GM12878 (cell line): Measurements from ENCODE around the gene EPHA8. TPM values are rescaled to one million over a fixed set of nuclear protein-coding genes. Genes with fewer than 3 reads are reported as not detected.

ENCODE experiments used
- ATAC-seq: fragments of 200-7000 bp; cut with Tn5 transposase; 3 replicates; pipeline ENCODE4 v1.9.1; 2020; ENCODE audit warnings: mild to moderate bottlenecking, moderate library complexity
- BruUV-seq: library from RNA; stranded (reverse); fragments of 400-500 nt; replicated peaks from 2 replicates; lab custom pipeline; 2021; lab: Mats Ljungman, UMichigan
- CTCF ChIA-PET: fragments of 300-600 bp; sonication (Branson Sonifier 250); formaldehyde crosslinking; extraction: SDS; loops from one replicate; lab custom pipeline; 2021; ENCODE audit warnings: inconsistent platforms; lab: Yijun Ruan, JAX
- POLR2A ChIA-PET: fragments of 350-600 bp; formaldehyde crosslinking; extraction: SDS; loops from one replicate; lab custom pipeline; 2021; ENCODE audit warnings: inconsistent platforms; lab: Charles Lee
- RAD21 ChIA-PET: fragments of 300-600 bp; sonication (Branson Sonifier 250); formaldehyde crosslinking; loops from one replicate; lab custom pipeline; 2023; ENCODE audit warnings: antibody characterized with exemption; ENCODE audit not compliant: unreplicated experiment; lab: Charles Lee
- SMC1A ChIA-PET: fragments of 300-600 bp; sonication (Branson Sonifier 250); formaldehyde crosslinking; loops from one replicate; lab custom pipeline; 2023; ENCODE audit not compliant: unreplicated experiment, uncharacterized antibody; lab: Charles Lee
- DNase-seq: peaks from one replicate; pipeline ENCODE4 v3.0.0-alpha.2; 2011; ENCODE audit warnings: low read depth, low spot score
- FAIRE-seq: peaks from 3 replicates; lab custom pipeline; 2011; peaks lifted over from hg19 to GRCh38; lab: Jason Lieb, UNC
- H2AFZ ChIP-seq: 2 replicates; pipeline ENCODE4 v1.6.0; 2011; ENCODE audit warnings: low read depth, low read length, control low read depth; ENCODE audit not compliant: control insufficient read depth
- H3K27ac ChIP-seq: 2 replicates; pipeline ENCODE4 v1.5.1; 2011; ENCODE audit warnings: control low read depth; ENCODE audit not compliant: control insufficient read depth, insufficient read depth
- H3K27me3 ChIP-seq, 2 experiments: replicated peaks in 1 of 2; 2 replicates each; pipeline versions ENCODE4 v1.6.0 to v1.6.1; 2011; ENCODE audit warnings: low read length in 1 of 2; ENCODE audit not compliant: control insufficient read depth in 2 of 2, insufficient read depth in 2 of 2
- H3K36me3 ChIP-seq, 2 experiments: 2 replicates each; pipeline ENCODE4 v1.5.1; 2011; ENCODE audit warnings: low read length in 1 of 2; ENCODE audit not compliant: control insufficient read depth in 2 of 2, insufficient read depth in 2 of 2
- H3K4me1 ChIP-seq: 2 replicates; pipeline ENCODE4 v1.6.1; 2011; ENCODE audit warnings: mild to moderate bottlenecking, low read length, moderate library complexity, mixed read lengths; ENCODE audit not compliant: control insufficient read depth, insufficient read depth
- H3K4me2 ChIP-seq: 2 replicates; pipeline ENCODE4 v1.6.0; 2011; ENCODE audit warnings: control low read depth; ENCODE audit not compliant: control insufficient read depth, insufficient read depth
- H3K4me3 ChIP-seq: fragments of 200-600 bp; sonication (generic); 2 replicates; pipeline ENCODE4 v1.5.1; 2016
- H3K79me2 ChIP-seq: 2 replicates; pipeline ENCODE4 v1.6.0; 2011; ENCODE audit warnings: low read length; ENCODE audit not compliant: control insufficient read depth, insufficient read depth
- H3K9ac ChIP-seq: 2 replicates; pipeline ENCODE4 v1.8.0; 2011; ENCODE audit warnings: low read length, control low read depth, mixed read lengths; ENCODE audit not compliant: control insufficient read depth, insufficient read depth
- H3K9me3 ChIP-seq: replicated peaks from 3 replicates; pipeline ENCODE4 v1.5.1; 2011; ENCODE audit warnings: mild to moderate bottlenecking, low read length; ENCODE audit not compliant: control insufficient read depth, insufficient read depth
- H4K20me1 ChIP-seq: 2 replicates; pipeline ENCODE4 v1.6.0; 2011; ENCODE audit not compliant: control insufficient read depth, insufficient read depth
- BMI1 ChIP-seq: fragments of 450-650 bp; IDR thresholded peaks from 2 replicates; pipeline ENCODE4 v1.6.1; 2016; ENCODE audit warnings: mild to moderate bottlenecking, moderate library complexity, borderline replicate concordance
- TCF7 ChIP-seq: IDR thresholded peaks from 2 replicates; pipeline ENCODE4 v1.6.1; 2014; ENCODE audit warnings: antibody characterized with exemption, borderline replicate concordance
- ZNF24 ChIP-seq: fragments of 450-650 bp; IDR thresholded peaks from 2 replicates; pipeline ENCODE4 v1.6.1; 2017; ENCODE audit warnings: antibody characterized with exemption, mild to moderate bottlenecking
- WGBS: methylation state at CpG from one replicate; pipeline ENCODE4 v1.1.6; 2016; ENCODE audit warnings: low lambda C conversion rate; ENCODE audit not compliant: insufficient replicate concordance, insufficient coverage; ENCODE audit errors: missing lambda C conversion rate; 5-methylcytosine and 5-hydroxymethylcytosine counted together
- in situ Hi-C: fragments of 300-500 bp; cut with MboI; formaldehyde crosslinking; loops from 9 replicates; pipeline ENCODE4 v1.14.3; 2018; ENCODE audit warnings: mixed read lengths
- intact Hi-C: fragments of 100-400 bp; cut with micrococcal nuclease; formaldehyde crosslinking; loops from one replicate; pipeline ENCODE4 v1.14.2; 2022; ENCODE audit not compliant: unreplicated experiment
- polyA plus RNA-seq, 11 experiments: library from polyadenylated mRNA; depleted of rRNA in 4 of 11; unstranded in 6 of 11; stranded (reverse) in 5 of 11; fragments of >200 nt; fragmentation: Nextera tagmentation in 4 of 11; fragmentation: Illumina TruSeq in 1 of 11; extraction: Ambion mirVana in 4 of 11; extraction: Trizol in 1 of 11; gene quantifications; 1 replicate in 1 of 11; 2 replicates in 10 of 11; pipeline versions ENCODE4 v1.2.1 to v1.2.3, GENCODE V29; 2011 to 2016; ENCODE audit warnings: inconsistent platforms in 2 of 11, missing spikeins in 2 of 11, low read depth in 1 of 11
- total RNA-seq, 4 experiments: library from RNA; depleted of rRNA in 3 of 4; stranded (reverse); fragments of >200 nt in 3 of 4; fragmentation: Illumina TruSeq in 1 of 4; extraction: Trizol in 1 of 4; gene quantifications; 2 replicates each; pipeline versions ENCODE4 v1.2.1 to v1.2.3, GENCODE V29; 2013 to 2021
- TF ChIP-seq, protein P1 (sequence below): IDR thresholded peaks from 2 replicates; pipeline ENCODE4 v1.6.1; 2011; ENCODE audit warnings: borderline replicate concordance, low read depth, mild to moderate bottlenecking, moderate library complexity, low read length; ENCODE audit not compliant: insufficient read depth, poor library complexity, severe bottlenecking
- TF ChIP-seq, protein P2 (sequence below): IDR thresholded peaks from 2 replicates; pipeline ENCODE4 v1.6.1; 2012; ENCODE audit warnings: low read length, inconsistent platforms

The EPHA8 gene
- total and polyA plus RNA-seq, 10 of the 15 experiments (the other 5 are each of a cell fraction or from before 2014, with no cell fraction given), result not detected

GRCh38 chr1:22633697-22634463, 70.6 kb downstream of the EPHA8 start:
- H3K4me2 ChIP-seq, result no peak overlapping the region
- H3K27ac ChIP-seq, result no peak overlapping the region
- H3K79me2 ChIP-seq, result no peaks in the 10 kb centered on the region
- no peak for TF ChIP-seq ZNF24
- TF ChIP-seq, protein P1, sequence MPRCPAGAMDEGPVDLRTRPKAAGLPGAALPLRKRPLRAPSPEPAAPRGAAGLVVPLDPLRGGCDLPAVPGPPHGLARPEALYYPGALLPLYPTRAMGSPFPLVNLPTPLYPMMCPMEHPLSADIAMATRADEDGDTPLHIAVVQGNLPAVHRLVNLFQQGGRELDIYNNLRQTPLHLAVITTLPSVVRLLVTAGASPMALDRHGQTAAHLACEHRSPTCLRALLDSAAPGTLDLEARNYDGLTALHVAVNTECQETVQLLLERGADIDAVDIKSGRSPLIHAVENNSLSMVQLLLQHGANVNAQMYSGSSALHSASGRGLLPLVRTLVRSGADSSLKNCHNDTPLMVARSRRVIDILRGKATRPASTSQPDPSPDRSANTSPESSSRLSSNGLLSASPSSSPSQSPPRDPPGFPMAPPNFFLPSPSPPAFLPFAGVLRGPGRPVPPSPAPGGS, result peak; percentile 75
- no peak for DNase-seq
- SMC1A ChIA-PET, result no interaction called here
- ATAC-seq, result no peak
- POLR2A ChIA-PET, result no interaction called here
- FAIRE-seq, result no peak
- H3K9ac ChIP-seq, result no peak overlapping the region
- no peaks in the 10 kb centered on the region for H4K20me1 ChIP-seq
- BruUV-seq, result no TSS peak
- H3K9me3 ChIP-seq, result no peaks in the 10 kb centered on the region
- no peaks in the 10 kb centered on the region for H3K4me1 ChIP-seq
- no peaks in the 10 kb centered on the region for H3K36me3 ChIP-seq
- RAD21 ChIA-PET, result no interaction called here
- no peak overlapping the region for H3K4me3 ChIP-seq
- 49% methylated on average over 10 of the region's 10 CpGs for WGBS
- intact Hi-C loops, result no loop called here
- no peak overlapping the region for H2AFZ ChIP-seq
- in situ Hi-C loops, result no loop called here
- peaks cover 0 to 2% of the 10 kb centered on the region in 2 experiments; a peak in 2 of 4 replicates for H3K27me3 ChIP-seq
- CTCF ChIA-PET, result interaction anchor here (1.0 kb wide), 1 partner anchor 218 kb away, joined by 3 read pairs; no protein-coding TSS in a partner anchor

DNA sequence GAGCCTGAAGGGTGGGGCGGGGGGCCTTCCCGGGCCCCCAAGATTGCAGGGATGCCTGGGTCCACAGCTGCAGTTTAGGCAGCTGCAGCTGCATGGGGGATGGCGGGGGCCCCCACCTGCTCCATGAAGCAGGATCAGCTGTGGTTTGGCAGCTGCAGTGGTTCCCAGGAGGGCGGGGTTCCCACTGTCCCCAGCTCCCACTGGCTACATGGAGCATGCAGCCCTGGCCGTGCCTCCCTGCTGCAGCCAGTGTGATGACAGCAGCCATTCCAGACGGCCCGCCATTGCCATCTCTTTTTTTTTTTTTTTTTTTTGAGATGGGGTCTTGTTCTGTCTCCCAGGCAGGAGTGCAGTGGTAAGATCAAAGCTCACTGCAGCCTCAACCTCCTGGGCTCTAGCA, 72.1 kb downstream of the EPHA8 start:
- TF ChIP-seq BMI1 (no peak), TCF7 (no peak)
- TF ChIP-seq, protein P2, sequence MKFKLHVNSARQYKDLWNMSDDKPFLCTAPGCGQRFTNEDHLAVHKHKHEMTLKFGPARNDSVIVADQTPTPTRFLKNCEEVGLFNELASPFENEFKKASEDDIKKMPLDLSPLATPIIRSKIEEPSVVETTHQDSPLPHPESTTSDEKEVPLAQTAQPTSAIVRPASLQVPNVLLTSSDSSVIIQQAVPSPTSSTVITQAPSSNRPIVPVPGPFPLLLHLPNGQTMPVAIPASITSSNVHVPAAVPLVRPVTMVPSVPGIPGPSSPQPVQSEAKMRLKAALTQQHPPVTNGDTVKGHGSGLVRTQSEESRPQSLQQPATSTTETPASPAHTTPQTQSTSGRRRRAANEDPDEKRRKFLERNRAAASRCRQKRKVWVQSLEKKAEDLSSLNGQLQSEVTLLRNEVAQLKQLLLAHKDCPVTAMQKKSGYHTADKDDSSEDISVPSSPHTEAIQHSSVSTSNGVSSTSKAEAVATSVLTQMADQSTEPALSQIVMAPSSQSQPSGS, result no peak
- Histone ChIP-seq H3K79me2 (no peaks in the 10 kb centered on the region), H3K4me2 (no peak overlapping the region), H4K20me1 (no peaks in the 10 kb centered on the region), H3K9me3 (no peaks in the 10 kb centered on the region), H3K4me3 (no peak overlapping the region), H3K4me1 (no peaks in the 10 kb centered on the region), H3K27ac (no peak overlapping the region), H3K36me3 (no peaks in the 10 kb centered on the region), H3K27me3 (peaks cover 0 to under 1% of the 10 kb centered on the region in 2 experiments; a peak in 2 of 4 replicates), H3K9ac (no peak overlapping the region), H2AFZ (no peak overlapping the region)
- SMC1A ChIA-PET, result no interaction called here
- BruUV-seq, result no TSS peak
- intact Hi-C loops, result no loop called here
- CTCF ChIA-PET, result interaction anchor here (0.6 to 1.9 kb wide), 2 partner anchors 215 to 287 kb away, joined by 3 to 5 read pairs; no protein-coding TSS in a partner anchor
- WGBS, result 24% methylated on average over 5 of the region's 7 CpGs
- RAD21 ChIA-PET, result no interaction called here
- in situ Hi-C loops, result no loop called here
- POLR2A ChIA-PET, result interaction anchor here (0.6 kb wide), 1 partner anchor 1994 kb away, joined by 3 read pairs; no protein-coding TSS in a partner anchor
- FAIRE-seq (no peak), ATAC-seq (no peak), DNase-seq (no peak)
